H1 (cell line): Measurements from ENCODE around the gene ZNRF3. TPM values are rescaled to one million over a fixed set of nuclear protein-coding genes. Genes with fewer than 3 reads are reported as not detected.

Experiments used
- CHD7 ChIP-seq: fragments of 300-600 bp; sonication (generic); IDR thresholded peaks from 2 replicates; pipeline ENCODE4 v1.7.1; 2012; ENCODE audit warnings: low read length, moderate library complexity, mild to moderate bottlenecking, inconsistent platforms; ENCODE audit not compliant: insufficient replicate concordance
- CTBP2 ChIP-seq: IDR thresholded peaks from 2 replicates; pipeline ENCODE4 v1.7.0; 2011; ENCODE audit warnings: borderline replicate concordance, mild to moderate bottlenecking, moderate library complexity, mixed read lengths, low read length; ENCODE audit not compliant: insufficient read depth, insufficient read length
- HDAC6 ChIP-seq: IDR thresholded peaks from one replicate; pipeline ENCODE4 v1.7.1; 2012; ENCODE audit warnings: low read depth, mild to moderate bottlenecking, inconsistent platforms, low read length, moderate library complexity
- polyA plus RNA-seq, 7 experiments: library from polyadenylated mRNA; depleted of rRNA in 3 of 7; stranded (reverse) in 5 of 7; unstranded in 2 of 7; fragments of >200 nt in 5 of 7; fragments of 200-250 nt in 2 of 7; gene quantifications; 1 replicate in 5 of 7; 2 replicates in 1 of 7; 4 replicates in 1 of 7; pipeline versions ENCODE4 v1.2.1 to v1.2.3, GENCODE V29; 2011 to 2013; ENCODE audit warnings: missing spikeins in 2 of 7, mixed read lengths in 2 of 7
- total RNA-seq: library from RNA; stranded (reverse); fragmentation: NEBNext Ultra II Directional; extraction: Animal tissue kit (Norgen Biotek cat#: 25700); gene quantifications from 2 replicates; pipeline ENCODE4 v1.2.1, GENCODE V29; 2021

ZNRF3 gene
- total and polyA plus RNA-seq, 2 of the 8 experiments (the other 6 are each of a cell fraction or from before 2014, with no cell fraction given) = 14.1 to 21.7 TPM

DNA sequence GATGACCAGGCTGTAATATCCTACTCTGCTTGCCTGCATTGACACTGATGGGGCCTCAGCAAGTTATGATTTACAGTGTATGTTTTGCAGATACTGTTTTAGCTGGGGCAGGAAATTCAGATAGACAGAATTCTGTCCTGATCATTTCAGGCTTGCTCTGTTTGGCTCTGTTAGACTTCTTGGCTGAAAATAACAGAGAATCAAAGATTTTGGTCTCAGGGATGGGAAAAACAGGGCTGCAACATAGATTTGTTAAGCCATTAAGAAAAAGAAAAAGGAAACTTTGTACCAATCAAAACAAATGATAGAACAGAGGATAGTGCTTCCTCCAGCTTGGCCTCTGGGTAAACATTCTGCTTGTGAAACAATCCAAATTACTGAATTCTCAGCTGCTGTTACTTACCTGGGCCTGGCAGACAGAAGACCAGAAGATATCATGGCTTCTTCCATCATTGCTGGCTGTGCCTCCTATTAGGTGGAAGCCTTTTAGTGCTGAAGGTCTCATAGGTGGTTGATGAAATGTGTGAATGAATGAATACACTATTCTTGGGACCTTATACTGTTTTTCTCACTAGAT lies 22.0 kb downstream of the ZNRF3 start (continued):
- TF ChIP-seq CHD7 (no peak), CTBP2 (no peak), HDAC6 (no peak)
- TF ChIP-seq, all 59 proteins: peak for 0
